ENCODE data around the gene FBLN1.

DNA sequence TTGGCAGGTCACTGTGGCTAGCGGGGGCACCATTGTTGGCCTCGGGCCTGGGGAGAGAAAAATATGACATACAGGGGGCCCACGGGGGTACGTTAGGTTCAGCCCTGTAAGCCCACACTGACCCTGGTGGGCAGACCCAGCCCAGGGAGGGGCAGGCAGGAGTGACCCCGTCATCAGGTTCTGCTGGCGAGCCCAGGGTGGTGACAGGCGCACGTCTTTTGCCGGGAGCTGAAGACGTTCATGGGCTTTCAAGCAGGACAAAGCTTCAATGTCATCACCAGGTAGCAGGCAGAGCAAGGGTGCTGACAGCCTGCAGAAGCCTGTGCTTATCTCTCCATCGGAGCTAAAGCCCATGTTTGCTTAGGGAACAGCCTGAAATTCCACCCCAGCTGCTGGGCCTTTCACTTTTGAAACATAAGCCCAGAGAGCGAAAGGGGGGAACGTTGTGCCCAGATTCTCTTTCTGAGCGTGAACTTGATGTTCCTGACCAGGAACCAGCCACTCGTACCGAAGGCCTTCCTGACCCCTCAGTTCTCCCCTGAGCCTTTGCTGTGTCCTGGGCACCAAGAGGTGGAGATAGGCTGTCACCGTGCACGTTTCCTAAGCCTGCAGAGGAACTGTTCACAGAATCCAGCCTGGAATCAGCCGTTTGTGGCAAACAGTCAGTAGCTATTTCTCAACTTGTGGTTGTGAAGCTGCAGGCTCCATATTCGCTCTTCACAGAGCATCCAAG lies 94.9 kb downstream of the FBLN1 start:
- TF ChIP-seq ZNF549 (tag by site-specific recombination; IDR thresholded peaks at IDR 0.05), result no peak
- no peak for TF ChIP-seq MYNN (tag by site-specific recombination; IDR thresholded peaks at IDR 0.05; ENCODE audit: borderline replicate concordance)
- no peak for TF ChIP-seq SALL2 (tag by site-specific recombination; IDR thresholded peaks at IDR 0.05; ENCODE audit: borderline replicate concordance)
- TF ChIP-seq ZSCAN23 (tag by site-specific recombination; IDR thresholded peaks at IDR 0.05), result no peak
- no peak for TF ChIP-seq ZBTB8A (tag by site-specific recombination; IDR thresholded peaks at IDR 0.05)
- TF ChIP-seq ZNF677 (tag by site-specific recombination; IDR thresholded peaks at IDR 0.05), result no peak
- TF ChIP-seq, protein P1, sequence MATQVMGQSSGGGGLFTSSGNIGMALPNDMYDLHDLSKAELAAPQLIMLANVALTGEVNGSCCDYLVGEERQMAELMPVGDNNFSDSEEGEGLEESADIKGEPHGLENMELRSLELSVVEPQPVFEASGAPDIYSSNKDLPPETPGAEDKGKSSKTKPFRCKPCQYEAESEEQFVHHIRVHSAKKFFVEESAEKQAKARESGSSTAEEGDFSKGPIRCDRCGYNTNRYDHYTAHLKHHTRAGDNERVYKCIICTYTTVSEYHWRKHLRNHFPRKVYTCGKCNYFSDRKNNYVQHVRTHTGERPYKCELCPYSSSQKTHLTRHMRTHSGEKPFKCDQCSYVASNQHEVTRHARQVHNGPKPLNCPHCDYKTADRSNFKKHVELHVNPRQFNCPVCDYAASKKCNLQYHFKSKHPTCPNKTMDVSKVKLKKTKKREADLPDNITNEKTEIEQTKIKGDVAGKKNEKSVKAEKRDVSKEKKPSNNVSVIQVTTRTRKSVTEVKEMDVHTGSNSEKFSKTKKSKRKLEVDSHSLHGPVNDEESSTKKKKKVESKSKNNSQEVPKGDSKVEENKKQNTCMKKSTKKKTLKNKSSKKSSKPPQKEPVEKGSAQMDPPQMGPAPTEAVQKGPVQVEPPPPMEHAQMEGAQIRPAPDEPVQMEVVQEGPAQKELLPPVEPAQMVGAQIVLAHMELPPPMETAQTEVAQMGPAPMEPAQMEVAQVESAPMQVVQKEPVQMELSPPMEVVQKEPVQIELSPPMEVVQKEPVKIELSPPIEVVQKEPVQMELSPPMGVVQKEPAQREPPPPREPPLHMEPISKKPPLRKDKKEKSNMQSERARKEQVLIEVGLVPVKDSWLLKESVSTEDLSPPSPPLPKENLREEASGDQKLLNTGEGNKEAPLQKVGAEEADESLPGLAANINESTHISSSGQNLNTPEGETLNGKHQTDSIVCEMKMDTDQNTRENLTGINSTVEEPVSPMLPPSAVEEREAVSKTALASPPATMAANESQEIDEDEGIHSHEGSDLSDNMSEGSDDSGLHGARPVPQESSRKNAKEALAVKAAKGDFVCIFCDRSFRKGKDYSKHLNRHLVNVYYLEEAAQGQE (tag by site-specific recombination; IDR thresholded peaks at IDR 0.05), result no peak
- TF ChIP-seq ZNF501 (tag by site-specific recombination; IDR thresholded peaks at IDR 0.05), result no peak
- no peak for TF ChIP-seq CTCF (tag by site-specific recombination; IDR thresholded peaks at IDR 0.05)
- no peak for TF ChIP-seq ZNF747 (tag by site-specific recombination; IDR thresholded peaks at IDR 0.05)
- TF ChIP-seq MEIS1 (CRISPR knock-in tag; IDR thresholded peaks at IDR 0.05; ENCODE audit: borderline replicate concordance), result no peak
- TF ChIP-seq PBX3 (CRISPR knock-in tag; IDR thresholded peaks at IDR 0.05), result no peak

Measured in HEK293 (cell line).